ENCODE data around the gene SEC31A. TPM values are rescaled to one million over a fixed set of nuclear protein-coding genes. Genes with fewer than 3 reads are reported as not detected.
A peak's percentile ranks its signal among the peaks of the same experiment; 100 is the strongest.

The SEC31A gene
- total and polyA plus RNA-seq, 2 experiments from 2014 or later, result 226 to 306 TPM

- Histone ChIP-seq H3K27me3 (no peaks in the 10 kb centered on the region), H3K9me2 (replicated peaks; ENCODE audit: insufficient read depth) (no peaks in the 10 kb centered on the region), H3K79me2 (peaks cover 60% of the 10 kb centered on the region), H3K4me2 (peak overlapping the region; percentile 75), H3K4me3 (peak overlapping the region; percentile 62), H2AFZ (peak overlapping the region; percentile 37), H3K36me3 (replicated peaks; ENCODE audit: insufficient read depth, low read depth) (no peaks in the 10 kb centered on the region), H4K20me1 (ENCODE audit: insufficient read depth, poor library complexity, severe bottlenecking) (no peaks in the 10 kb centered on the region), H3K27ac (peak overlapping the region; percentile 97), H3K4me1 (ENCODE audit: insufficient read depth) (peaks cover 9% of the 10 kb centered on the region), H3K9me3 (ENCODE audit: low read depth) (no peaks in the 10 kb centered on the region)
- no peak for TF ChIP-seq EZH2phosphoT487 (IDR thresholded peaks at IDR 0.05; ENCODE audit: low read depth, severe bottlenecking, unreplicated experiment)
- TF ChIP-seq, protein P1, sequence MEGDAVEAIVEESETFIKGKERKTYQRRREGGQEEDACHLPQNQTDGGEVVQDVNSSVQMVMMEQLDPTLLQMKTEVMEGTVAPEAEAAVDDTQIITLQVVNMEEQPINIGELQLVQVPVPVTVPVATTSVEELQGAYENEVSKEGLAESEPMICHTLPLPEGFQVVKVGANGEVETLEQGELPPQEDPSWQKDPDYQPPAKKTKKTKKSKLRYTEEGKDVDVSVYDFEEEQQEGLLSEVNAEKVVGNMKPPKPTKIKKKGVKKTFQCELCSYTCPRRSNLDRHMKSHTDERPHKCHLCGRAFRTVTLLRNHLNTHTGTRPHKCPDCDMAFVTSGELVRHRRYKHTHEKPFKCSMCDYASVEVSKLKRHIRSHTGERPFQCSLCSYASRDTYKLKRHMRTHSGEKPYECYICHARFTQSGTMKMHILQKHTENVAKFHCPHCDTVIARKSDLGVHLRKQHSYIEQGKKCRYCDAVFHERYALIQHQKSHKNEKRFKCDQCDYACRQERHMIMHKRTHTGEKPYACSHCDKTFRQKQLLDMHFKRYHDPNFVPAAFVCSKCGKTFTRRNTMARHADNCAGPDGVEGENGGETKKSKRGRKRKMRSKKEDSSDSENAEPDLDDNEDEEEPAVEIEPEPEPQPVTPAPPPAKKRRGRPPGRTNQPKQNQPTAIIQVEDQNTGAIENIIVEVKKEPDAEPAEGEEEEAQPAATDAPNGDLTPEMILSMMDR (IDR thresholded peaks at IDR 0.05; ENCODE audit: poor library complexity), result no peak
- TF ChIP-seq EZH2 (IDR thresholded peaks at IDR 0.05; ENCODE audit: borderline replicate concordance), result no peak
- WGBS (ENCODE audit: low lambda C conversion rate, missing lambda C conversion rate), result under 1% methylated on average over 8 of the region's 8 CpGs
- no peak for DNase-seq (ENCODE audit: low spot score)
Observed at GRCh38 chr4:82901183-82901718, 10.3 kb upstream of the SEC31A start.

GRCh38 chr4:82900411-82901182 lies 9.6 kb upstream of the SEC31A start, which contains the start of gene THAP9:
Gene THAP9, plus strand, starts transcription at chr4:82900735. Its CDS starts 68 bp downstream, at chr4:82900803.
- H3K4me1 ChIP-seq (ENCODE audit: insufficient read depth), result peaks cover 9% of the 10 kb centered on the region
- H3K27me3 ChIP-seq, result no peaks in the 10 kb centered on the region
- peak within 1 kb of the TSS; percentile 75 for H3K4me2 ChIP-seq
- no peaks in the 10 kb centered on the region for H3K9me2 ChIP-seq (replicated peaks; ENCODE audit: insufficient read depth)
- H3K79me2 ChIP-seq, result peaks cover 67% of the 10 kb centered on the region
- WGBS (ENCODE audit: low lambda C conversion rate, missing lambda C conversion rate), result 2% methylated on average over 60 of the region's 67 CpGs
- peak within 1 kb of the TSS; percentile 62 for H3K4me3 ChIP-seq
- H3K9me3 ChIP-seq (ENCODE audit: low read depth), result no peaks in the 10 kb centered on the region
- H3K27ac ChIP-seq, result peak within 1 kb of the TSS; percentile 97
- H2AFZ ChIP-seq, result peak within 1 kb of the TSS; percentile 51
- DNase-seq (ENCODE audit: low spot score), result peak; percentile 99
- H3K36me3 ChIP-seq (replicated peaks; ENCODE audit: insufficient read depth, low read depth), result no peaks in the 10 kb centered on the region
- H4K20me1 ChIP-seq (ENCODE audit: insufficient read depth, poor library complexity, severe bottlenecking), result no peaks in the 10 kb centered on the region
- TF ChIP-seq EZH2phosphoT487 (IDR thresholded peaks at IDR 0.05; ENCODE audit: low read depth, severe bottlenecking, unreplicated experiment) (no peak), EZH2 (IDR thresholded peaks at IDR 0.05; ENCODE audit: borderline replicate concordance) (no peak)
- TF ChIP-seq, protein P1 (IDR thresholded peaks at IDR 0.05; ENCODE audit: poor library complexity), result no peak

- Histone ChIP-seq H3K4me1 (ENCODE audit: insufficient read depth) (peaks cover 9% of the 10 kb centered on the region), H3K4me3 (peak overlapping the region; percentile 58), H3K27me3 (no peaks in the 10 kb centered on the region), H3K27ac (peak overlapping the region; percentile 93), H3K9me2 (replicated peaks; ENCODE audit: insufficient read depth) (no peaks in the 10 kb centered on the region), H4K20me1 (ENCODE audit: insufficient read depth, poor library complexity, severe bottlenecking) (no peaks in the 10 kb centered on the region), H3K4me2 (peak overlapping the region; percentile 75), H3K9me3 (ENCODE audit: low read depth) (no peaks in the 10 kb centered on the region), H2AFZ (peak overlapping the region; percentile 51), H3K36me3 (replicated peaks; ENCODE audit: insufficient read depth, low read depth) (no peaks in the 10 kb centered on the region), H3K79me2 (peaks cover 73% of the 10 kb centered on the region)
- DNase-seq (ENCODE audit: low spot score), result peak; percentile 40
- TF ChIP-seq EZH2phosphoT487 (IDR thresholded peaks at IDR 0.05; ENCODE audit: low read depth, severe bottlenecking, unreplicated experiment), result no peak
- TF ChIP-seq, protein P1 (IDR thresholded peaks at IDR 0.05; ENCODE audit: poor library complexity), result no peak
- no peak for TF ChIP-seq EZH2 (IDR thresholded peaks at IDR 0.05; ENCODE audit: borderline replicate concordance)
- under 1% methylated on average over 14 of the region's 14 CpGs for WGBS (ENCODE audit: low lambda C conversion rate, missing lambda C conversion rate)
Observed at GRCh38 chr4:82900066-82900410, 9.1 kb upstream of the SEC31A start.
